LHCN-M2 (cell line): ENCODE measurements around the gene TULP4. TPM values are rescaled to one million over a fixed set of nuclear protein-coding genes. Genes with fewer than 3 reads are reported as not detected.
"Not testable (repeated sequence)": the region's sequence is repeated elsewhere in the genome, so short reads cannot be mapped to it uniquely, and the experiment has no call there.

Experiments
- DNase-seq: peaks from one replicate; pipeline ENCODE4 v3.0.0-alpha.2; 2012; ENCODE audit warnings: low read depth
- total RNA-seq: library from RNA; depleted of rRNA; stranded (reverse); fragments of >200 nt; gene quantifications from 2 replicates; pipeline ENCODE4 v1.2.3, GENCODE V29; 2014

Gene TULP4
- total RNA-seq, 1 experiment from 2014 or later: 95.8 TPM

- DNase-seq: peak; percentile 61
Measured at GRCh38 chr6:158324136-158324535, 11.9 kb downstream of the TULP4 start.

GRCh38 chr6:158327211-158327610 is 14.9 kb downstream of the TULP4 start:
- no peak for DNase-seq

- DNase-seq: no peak
Measured at GRCh38 chr6:158328952-158329351, 16.7 kb downstream of the TULP4 start.

GRCh38 chr6:158329531-158329930 is 17.3 kb downstream of the TULP4 start:
- DNase-seq: no peak

GRCh38 chr6:158330016-158330415 is 17.8 kb downstream of the TULP4 start:
- no peak for DNase-seq

- no peak for DNase-seq
Measured at GRCh38 chr6:158332237-158332636, 20.0 kb downstream of the TULP4 start.

- DNase-seq: no peak
Measured at GRCh38 chr6:158333094-158333493, 20.8 kb downstream of the TULP4 start.

- DNase-seq: no peak
Measured at GRCh38 chr6:158334534-158334933, 22.3 kb downstream of the TULP4 start.

- no peak for DNase-seq
Measured at GRCh38 chr6:158337332-158337731, 25.1 kb downstream of the TULP4 start.

GRCh38 chr6:158338311-158339112 is 26.2 kb downstream of the TULP4 start:
- no peak for DNase-seq

GRCh38 chr6:158339197-158339596 is 26.9 kb downstream of the TULP4 start:
- DNase-seq: not testable (repeated sequence)

- no peak for DNase-seq
Measured at GRCh38 chr6:158340252-158340651, 28.0 kb downstream of the TULP4 start.

GRCh38 chr6:158344534-158344933 is 32.3 kb downstream of the TULP4 start:
- DNase-seq: no peak

GRCh38 chr6:158345444-158345843 is 33.2 kb downstream of the TULP4 start:
- DNase-seq: not testable (repeated sequence)

- no peak for DNase-seq
Measured at GRCh38 chr6:158347335-158347734, 35.1 kb downstream of the TULP4 start.

GRCh38 chr6:158348737-158349504 is 36.7 kb downstream of the TULP4 start:
- DNase-seq: not testable (repeated sequence)

- DNase-seq: not testable (repeated sequence)
Measured at GRCh38 chr6:158349505-158350275, 37.4 kb downstream of the TULP4 start.

GRCh38 chr6:158350731-158351130 is 38.5 kb downstream of the TULP4 start:
- not testable (repeated sequence) for DNase-seq

GRCh38 chr6:158353883-158354877 is 41.9 kb downstream of the TULP4 start:
- DNase-seq: peak; percentile 60
